Spleen (tissue), 7 donors: Measurements from ENCODE around the gene OSM.

Experiments
- CTCF ChIP-seq, 11 experiments: fragments of 200-600 bp in 7 of 11; fragments of 450-650 bp in 4 of 11; sonication (generic) in 4 of 11; IDR thresholded peaks in 8 of 11; conservative IDR thresholded peaks in 3 of 11; 1 replicate in 7 of 11; 2 replicates in 4 of 11; pipeline versions ENCODE4 v1.4.0 to v1.8.0; 2016 to 2021; ENCODE audit warnings: antibody characterized with exemption in 11 of 11, inconsistent platforms in 4 of 11, mild to moderate bottlenecking in 1 of 11
- POLR2A ChIP-seq, 3 donors: fragments of 450-650 bp; IDR thresholded peaks; one replicate each; pipeline ENCODE4 v1.5.1; 2017; ENCODE audit warnings: antibody characterized with exemption in 3 of 3, mild to moderate bottlenecking in 1 of 3
- POLR2AphosphoS5 ChIP-seq, 3 donors: sonication (generic); formaldehyde crosslinking; IDR thresholded peaks; one replicate each; pipeline ENCODE4 v1.5.1; 2017; ENCODE audit warnings: antibody characterized with exemption in 3 of 3
- donor health status: DM: no; HTN: no; CAD: no; lungs with moderate emphysema.
- donor health status: DM: no; HTN: no; CAD: no.
- donor health status: DM: no; HTN: no; CAD: no.

- TF ChIP-seq CTCF (IDR thresholded peaks at IDR 0.05 in 8 of 11, conservative IDR thresholded peaks at IDR 0.05 in 3 of 11) (no peak), POLR2A (IDR thresholded peaks at IDR 0.05) (no peak), POLR2AphosphoS5 (IDR thresholded peaks at IDR 0.05) (peak; percentile 72 to 86 (median 76))
These were observed 12.6 kb upstream of the OSM start for GRCh38 chr22:30279046-30279788.
